SU-DHL-6 (cell line): ENCODE measurements around the gene JPH3.

ENCODE experiments used
- H2AFZ ChIP-seq: fragments of 200-600 bp; sonication (generic); 2 replicates; pipeline ENCODE4 v1.6.1; 2014; ENCODE audit warnings: low read depth, mild to moderate bottlenecking, moderate library complexity, mixed read lengths, antibody characterized with exemption, low read length; ENCODE audit not compliant: severe bottlenecking
- H3F3A ChIP-seq: fragments of 200-600 bp; shearing (Covaris generic); 2 replicates; pipeline ENCODE4 v1.6.0; 2016; ENCODE audit warnings: antibody characterized with exemption, mild to moderate bottlenecking; ENCODE audit not compliant: insufficient read depth
- H3K27ac ChIP-seq: fragments of 200-600 bp; sonication (generic); 2 replicates; pipeline ENCODE4 v1.5.1; 2016; ENCODE audit warnings: low read depth, mild to moderate bottlenecking, low read length, moderate library complexity, mixed read lengths
- H3K27me3 ChIP-seq: fragments of 200-600 bp; sonication (generic), shearing (Covaris generic); 2 replicates; pipeline ENCODE4 v1.6.0; 2014; ENCODE audit warnings: mild to moderate bottlenecking, low read length
- H3K36me3 ChIP-seq: fragments of 200-600 bp; sonication (generic); 2 replicates; pipeline ENCODE4 v1.6.1; 2014; ENCODE audit warnings: mild to moderate bottlenecking, low read length, mixed read lengths
- H3K4me2 ChIP-seq: fragments of 300-600, 200-600 bp; shearing (Covaris generic), sonication (generic); 2 replicates; pipeline ENCODE4 v1.6.0; 2014; ENCODE audit warnings: low read length, low read depth, mild to moderate bottlenecking; ENCODE audit not compliant: poor library complexity, severe bottlenecking
- H3K4me3 ChIP-seq: fragments of 200-600 bp; sonication (generic); 2 replicates; pipeline ENCODE4 v1.5.1; 2014; ENCODE audit warnings: antibody characterized with exemption, low read length, mild to moderate bottlenecking, mixed read lengths; ENCODE audit not compliant: insufficient read depth, poor library complexity, severe bottlenecking
- H3K79me2 ChIP-seq: fragments of 200-600 bp; sonication (generic); 2 replicates; pipeline ENCODE4 v1.6.1; 2014; ENCODE audit warnings: mild to moderate bottlenecking, low read length, moderate library complexity; ENCODE audit not compliant: insufficient read depth
- H3K9ac ChIP-seq: fragments of 200-600 bp; sonication (generic); 2 replicates; pipeline ENCODE4 v1.7.0; 2014; ENCODE audit warnings: mild to moderate bottlenecking, low read length
- H3K9me2 ChIP-seq: fragments of 200-600 bp; sonication (generic); replicated peaks from 2 replicates; pipeline ENCODE4 v1.6.1; 2014; ENCODE audit warnings: low read length; ENCODE audit not compliant: insufficient read depth
- H3K9me3 ChIP-seq: fragments of 200-600 bp; sonication (generic); 2 replicates; pipeline ENCODE4 v1.6.1; 2014; ENCODE audit warnings: low read length, mixed read lengths; ENCODE audit not compliant: insufficient read depth
- H4K20me1 ChIP-seq: fragments of 200-600 bp; sonication (generic); 2 replicates; pipeline ENCODE4 v1.6.1; 2014; ENCODE audit warnings: low read depth, mild to moderate bottlenecking, antibody characterized with exemption, low read length, moderate library complexity, mixed read lengths
- CTCF ChIP-seq: fragments of 200-600 bp; sonication (generic); IDR thresholded peaks from one replicate; pipeline ENCODE4 v1.5.1; 2017; ENCODE audit warnings: antibody characterized with exemption, mild to moderate bottlenecking, low read length, moderate library complexity; ENCODE audit not compliant: insufficient read depth, poor library complexity, severe bottlenecking
- EZH2phosphoT487 ChIP-seq: fragments of 200-600 bp; sonication (generic), shearing (Covaris generic); conservative IDR thresholded peaks from 2 replicates; pipeline ENCODE4 v1.6.1; 2018; ENCODE audit warnings: mild to moderate bottlenecking, antibody characterized with exemption, low read length, moderate library complexity, mixed read lengths

Gene JPH3

GRCh38 chr16:87569601-87570571 is 32.4 kb upstream of the JPH3 start:
- Histone ChIP-seq H3K4me3 (no peak overlapping the region), H3F3A (no peaks in the 10 kb centered on the region), H4K20me1 (no peaks in the 10 kb centered on the region), H2AFZ (no peak overlapping the region), H3K27ac (no peak overlapping the region), H3K9me2 (no peaks in the 10 kb centered on the region), H3K79me2 (no peaks in the 10 kb centered on the region), H3K27me3 (no peaks in the 10 kb centered on the region), H3K9me3 (no peaks in the 10 kb centered on the region), H3K9ac (no peak overlapping the region), H3K36me3 (no peaks in the 10 kb centered on the region), H3K4me2 (no peak overlapping the region)
- TF ChIP-seq CTCF (no peak), EZH2phosphoT487 (no peak)

- no peak overlapping the region for H3K4me3 ChIP-seq
- H3F3A ChIP-seq: no peaks in the 10 kb centered on the region
These were observed 31.8 kb upstream of the JPH3 start for GRCh38 chr16:87570572-87570937.

GRCh38 chr16:87570938-87571867 is 31.1 kb upstream of the JPH3 start:
- H3K9ac ChIP-seq: no peak overlapping the region
- no peaks in the 10 kb centered on the region for H3K9me2 ChIP-seq
- H3K4me3 ChIP-seq: no peak overlapping the region
- no peak overlapping the region for H3K4me2 ChIP-seq
- no peaks in the 10 kb centered on the region for H3K27me3 ChIP-seq
- no peak overlapping the region for H3K27ac ChIP-seq
- TF ChIP-seq CTCF (no peak), EZH2phosphoT487 (no peak)
- no peak overlapping the region for H2AFZ ChIP-seq
- H3K79me2 ChIP-seq: no peaks in the 10 kb centered on the region
- H3K9me3 ChIP-seq: no peaks in the 10 kb centered on the region
- no peaks in the 10 kb centered on the region for H3K36me3 ChIP-seq
- no peaks in the 10 kb centered on the region for H3F3A ChIP-seq
- no peaks in the 10 kb centered on the region for H4K20me1 ChIP-seq

More at GRCh38 chr16:87570572-87570937, 31.8 kb upstream of the JPH3 start:
- H2AFZ ChIP-seq: no peak overlapping the region
- no peaks in the 10 kb centered on the region for H3K79me2 ChIP-seq
- TF ChIP-seq EZH2phosphoT487 (no peak), CTCF (no peak)
- no peaks in the 10 kb centered on the region for H3K9me3 ChIP-seq
- H4K20me1 ChIP-seq: no peaks in the 10 kb centered on the region
- no peaks in the 10 kb centered on the region for H3K36me3 ChIP-seq
- no peaks in the 10 kb centered on the region for H3K27me3 ChIP-seq
- H3K9ac ChIP-seq: no peak overlapping the region
- H3K9me2 ChIP-seq: no peaks in the 10 kb centered on the region
- no peak overlapping the region for H3K4me2 ChIP-seq
- no peak overlapping the region for H3K27ac ChIP-seq
